Motor neuron (in vitro differentiated cells): ENCODE measurements around the gene TGFBI. TPM values are rescaled to one million over a fixed set of nuclear protein-coding genes. Genes with fewer than 3 reads are reported as not detected.

Experiments used
- ATAC-seq, 8 experiments: fragments of 200-7000 bp; cut with Tn5 transposase; replicated peaks in 6 of 8; 2 replicates each; pipeline ENCODE4 v1.8.0; 2021; ENCODE audit warnings: mild to moderate bottlenecking in 8 of 8, moderate library complexity in 8 of 8
- H3K27ac ChIP-seq, 2 donors: fragments of 250-450 bp; sonication (Bioruptor Pico); 2 replicates each; pipeline ENCODE4 v1.9.0; 2021; ENCODE audit warnings: antibody characterized with exemption in 2 of 2, mild to moderate bottlenecking in 2 of 2, moderate library complexity in 1 of 2
- H3K4me1 ChIP-seq, 2 donors: fragments of 250-450 bp; sonication (Bioruptor Pico); replicated peaks in 1 of 2; 2 replicates each; pipeline ENCODE4 v1.6.1; 2021; ENCODE audit warnings: antibody characterized with exemption in 2 of 2, mild to moderate bottlenecking in 2 of 2, moderate library complexity in 1 of 2
- H3K4me3 ChIP-seq, 5 donors: fragments of 250-450 bp; sonication (Bioruptor Pico); 2 replicates each; pipeline ENCODE4 v1.9.0; 2021; ENCODE audit warnings: antibody characterized with exemption in 5 of 5, mild to moderate bottlenecking in 5 of 5, moderate library complexity in 4 of 5
- WGBS, 10 experiments: fragments of 450-650 bp; shearing (Covaris generic); methylation state at CpG; one replicate each; pipeline ENCODE4 v1.0.0; 2022; 5-methylcytosine and 5-hydroxymethylcytosine counted together
- in situ Hi-C, 9 experiments: fragments of 400-800 bp; cut with MboI; loops; one replicate each; pipeline ENCODE4 v1.15.0; 2021; ENCODE audit warnings: low sequenced_read_pairs in 9 of 9, low pct_unique_long_range_greater_than_20kb in 2 of 9; ENCODE audit not compliant: unreplicated experiment in 9 of 9
- total RNA-seq, 8 experiments: library from RNA; unstranded; fragments of 300-600 nt; gene quantifications; 2 replicates each; pipeline versions ENCODE4 v1.2.3 to v1.2.4, GENCODE V29; 2022

The TGFBI gene
- total RNA-seq, 8 experiments from 2014 or later: 0.14 to 861 (median 97.3) TPM; not detected in 1

GRCh38 chr5:136067422-136067821, 38.6 kb downstream of the TGFBI start:
- H3K27ac ChIP-seq: no peak overlapping the region
- no peak for ATAC-seq
- 58 to 100% (median 81%) methylated on average over 1 of the region's 1 CpG; no CpG with 5 or more reads in 4 of the 10 experiments for WGBS, 10 experiments
- H3K4me1 ChIP-seq: peaks cover 4 to 5% of the 10 kb centered on the region in 2 donors
- in situ Hi-C loops: loop anchor here in 2 of 9 experiments (25.0 kb wide), 2 partner anchors 105 to 180 kb away; partner anchors contain the start of genes IL9 (in 1 of the 2) and LECT2 (in 1 of the 2)
- H3K4me3 ChIP-seq: no peak overlapping the region

GRCh38 chr5:136070486-136071285, 41.9 kb downstream of the TGFBI start:
- ATAC-seq: peak in 6 of 8 experiments; percentile 17 to 72 (median 46)
- H3K4me1 ChIP-seq: peaks cover 4 to 5% of the 10 kb centered on the region in 2 donors
- no peak overlapping the region for H3K4me3 ChIP-seq
- H3K27ac ChIP-seq: no peak overlapping the region
- WGBS, 10 experiments: 13 to 76% (median 56%) methylated on average over 2 to 8 of the region's 9 CpGs; no CpG with 5 or more reads in 1 of the 10 experiments
- in situ Hi-C loops: loop anchor here in 2 of 9 experiments (25.0 kb wide), 2 partner anchors 108 to 183 kb away; partner anchors contain the start of genes IL9 (in 1 of the 2) and LECT2 (in 1 of the 2)

GRCh38 chr5:136073714-136074529, 45.1 kb downstream of the TGFBI start:
- Histone ChIP-seq H3K4me1 (peaks cover 4 to 5% of the 10 kb centered on the region in 2 donors), H3K4me3 (no peak overlapping the region), H3K27ac (no peak overlapping the region)
- WGBS, 10 experiments: 60 to 100% (median 80%) methylated on average over 1 to 4 of the region's 5 CpGs; no CpG with 5 or more reads in 2 of the 10 experiments
- in situ Hi-C loops: loop anchor here in 2 of 9 experiments (25.0 kb wide), 2 partner anchors 112 to 187 kb away; partner anchors contain the start of genes IL9 (in 1 of the 2) and LECT2 (in 1 of the 2)
- no peak for ATAC-seq

GRCh38 chr5:136075466-136075891, 46.7 kb downstream of the TGFBI start:
- 0% methylated on average over 1 of the region's 1 CpG; no CpG with 5 or more reads in 7 of the 10 experiments for WGBS, 10 experiments
- Histone ChIP-seq H3K4me3 (no peak overlapping the region), H3K4me1 (peaks cover 4 to 5% of the 10 kb centered on the region in 2 donors), H3K27ac (no peak overlapping the region)
- in situ Hi-C loops: no loop called here
- peak in 3 of 8 experiments; percentile 55 to 63 (median 56) for ATAC-seq

- Histone ChIP-seq H3K4me1 (peaks cover 1 to 9% of the 10 kb centered on the region in 2 donors), H3K4me3 (no peak overlapping the region), H3K27ac (no peak overlapping the region)
- in situ Hi-C loops: no loop called here
- no peak for ATAC-seq
- WGBS, 10 experiments: 0 to 73% (median 55%) methylated on average over 1 to 6 of the region's 6 CpGs
Observed at GRCh38 chr5:136076067-136076466, 47.3 kb downstream of the TGFBI start.

- Histone ChIP-seq H3K4me1 (peaks cover 0 to 8% of the 10 kb centered on the region in 2 donors), H3K4me3 (no peak overlapping the region), H3K27ac (no peak overlapping the region)
- peak in 3 of 8 experiments; percentile 4 to 11 (median 4) for ATAC-seq
- in situ Hi-C loops: no loop called here
- whole genome bisulfite sequencing, 10 experiments: 0 to 100% (median 60%) methylated on average over 1 to 4 of the region's 4 CpGs; no CpG with 5 or more reads in 3 of the 10 experiments
Observed at GRCh38 chr5:136076881-136077445, 48.2 kb downstream of the TGFBI start.

GRCh38 chr5:136079195-136079985, 50.6 kb downstream of the TGFBI start:
- WGBS, 10 experiments: 53 to 100% (median 80%) methylated on average over 1 to 8 of the region's 25 CpGs; no CpG with 5 or more reads in 1 of the 10 experiments
- peak overlapping the region in 1 of 5 donors; percentile 33 for H3K4me3 ChIP-seq
- ATAC-seq: no peak
- no peak overlapping the region for H3K27ac ChIP-seq
- H3K4me1 ChIP-seq: peaks cover 3 to 16% of the 10 kb centered on the region in 2 donors
- in situ Hi-C loops: no loop called here

GRCh38 chr5:136080113-136080482, 51.3 kb downstream of the TGFBI start:
- ATAC-seq: peak in 2 of 8 experiments; percentile 8 to 17

GRCh38 chr5:136080483-136081216, 51.9 kb downstream of the TGFBI start:
- in situ Hi-C loops: no loop called here
- ATAC-seq: peak in 7 of 8 experiments; percentile 76 to 95 (median 92)

More at GRCh38 chr5:136080113-136080482, 51.3 kb downstream of the TGFBI start:
- 44 to 99% (median 66%) methylated on average over 7 to 13 of the region's 13 CpGs; no CpG with 5 or more reads in 1 of the 10 experiments for WGBS, 10 experiments
- Histone ChIP-seq H3K27ac (no peak overlapping the region), H3K4me3 (peak overlapping the region in 1 of 5 donors; percentile 33), H3K4me1 (peaks cover 3 to 16% of the 10 kb centered on the region in 2 donors)
- in situ Hi-C loops: no loop called here

GRCh38 chr5:136081217-136081591, 52.4 kb downstream of the TGFBI start:
- Histone ChIP-seq H3K27ac (no peak overlapping the region), H3K4me1 (peaks cover 3 to 16% of the 10 kb centered on the region in 2 donors), H3K4me3 (peak overlapping the region in 1 of 5 donors; percentile 33)
- ATAC-seq: no peak
- 27 to 92% (median 50%) methylated on average over 1 to 2 of the region's 2 CpGs; no CpG with 5 or more reads in 1 of the 10 experiments for WGBS, 10 experiments
- in situ Hi-C loops: no loop called here

More at GRCh38 chr5:136080483-136081216, 51.9 kb downstream of the TGFBI start:
- H3K27ac ChIP-seq: no peak overlapping the region
- peak overlapping the region in 3 of 5 donors; percentile 14 to 33 (median 25) for H3K4me3 ChIP-seq
- 0 to 79% (median 36%) methylated on average over 1 to 13 of the region's 34 CpGs for WGBS, 10 experiments
- peaks cover 3 to 16% of the 10 kb centered on the region in 2 donors for H3K4me1 ChIP-seq
